NT2/D1 (cell line): ENCODE results near the gene MROH2A.

ENCODE experiments used
- SUZ12 ChIP-seq: IDR thresholded peaks from 2 replicates; pipeline ENCODE4 v1.6.1; 2011; ENCODE audit not compliant: insufficient read length, insufficient read depth; ENCODE audit errors: extremely low read depth
- ZNF274 ChIP-seq: IDR thresholded peaks from 2 replicates; pipeline ENCODE4 v1.6.1; 2011; ENCODE audit warnings: mild to moderate bottlenecking, low read depth, low read length

DNA sequence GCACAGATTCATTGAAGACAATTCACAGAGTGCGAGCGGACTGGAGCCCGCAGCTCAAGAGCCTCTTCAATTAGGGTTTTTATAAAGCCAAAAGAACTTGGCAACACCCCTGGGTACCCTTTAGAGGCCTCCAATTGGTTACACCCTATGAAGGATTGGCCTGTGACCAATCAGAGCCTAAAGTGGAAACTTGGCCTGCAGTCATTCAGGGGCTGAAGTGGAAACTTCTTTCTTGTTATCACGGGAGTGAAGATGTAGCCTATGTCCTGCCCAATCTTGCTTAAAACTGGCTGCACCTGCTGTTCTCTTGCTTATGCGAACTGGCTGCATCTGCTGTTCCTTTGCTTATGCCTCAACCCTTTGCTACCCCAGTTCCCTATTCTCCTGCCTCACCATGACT lies 78.1 kb downstream of the MROH2A start:
- TF ChIP-seq SUZ12 = no peak
- TF ChIP-seq ZNF274 = no peak
